Caki2 (cell line): ENCODE data around the gene CALD1. TPM values are rescaled to one million over a fixed set of nuclear protein-coding genes. Genes with fewer than 3 reads are reported as not detected.

ENCODE experiments used
- DNase-seq: peaks from one replicate; pipeline ENCODE4 v3.0.0-alpha.2; 2015; ENCODE audit warnings: low read depth
- in situ Hi-C: cut with HindIII; loops from 2 replicates; pipeline ENCODE4 v1.10.0; 2016; ENCODE audit warnings: low sequenced_read_pairs, low pct_unique_long_range_greater_than_20kb, mixed read lengths
- total RNA-seq: library from RNA; depleted of rRNA; stranded (reverse); fragments of >200 nt; shearing (Covaris generic); gene quantifications from 2 replicates; pipeline ENCODE4 v1.2.3, GENCODE V29; 2014; ENCODE audit warnings: low replicate concordance; rRNA removed

The CALD1 gene
- 10.2 and 11.1 TPM in 2 replicates for total RNA-seq

DNA sequence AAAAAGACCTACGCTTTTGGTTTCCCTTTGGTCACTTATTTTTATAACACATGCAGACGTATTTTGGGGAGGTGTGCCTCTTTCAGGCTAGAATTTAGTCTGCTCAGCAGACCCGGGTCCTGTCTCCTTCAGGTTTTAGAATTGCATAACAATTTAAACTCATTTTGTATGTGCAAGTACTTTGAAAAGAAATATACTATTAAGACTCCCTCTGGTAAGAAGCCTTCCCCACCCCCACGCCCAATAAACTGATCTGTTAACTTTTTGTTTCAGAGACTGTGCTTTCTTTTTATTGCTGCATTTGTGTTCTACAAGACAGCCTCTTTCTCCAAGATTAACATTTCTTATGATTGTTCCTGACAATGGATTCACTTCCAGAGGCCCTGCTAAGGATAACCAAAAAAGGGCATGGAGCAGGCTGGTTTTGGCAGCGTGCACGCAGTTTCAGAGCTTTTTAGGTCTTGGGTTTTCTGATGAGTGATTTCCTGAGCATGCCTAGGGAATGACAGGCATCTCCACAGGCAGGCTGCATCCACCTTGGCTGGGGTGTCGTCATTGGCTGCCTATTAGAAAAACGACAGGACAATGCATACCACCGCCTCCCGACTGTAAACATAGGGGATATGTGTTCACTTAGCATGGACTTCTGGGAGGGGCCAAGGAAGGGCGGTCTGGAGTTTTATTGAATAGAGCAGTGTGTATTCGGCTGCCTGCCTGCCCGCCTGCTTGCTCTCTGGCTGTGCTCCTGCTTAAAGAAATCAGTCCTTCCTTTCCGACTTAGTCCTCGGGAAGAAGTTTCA, at the start of gene CALD1:
Gene CALD1, plus strand, starts transcription at position 694 of the 800 bp plus-strand sequence. CDS start 88,100 bp downstream, outside the sequence.
- DNase-seq = peak; percentile 62
- in situ Hi-C loops = no loop called here

DNA sequence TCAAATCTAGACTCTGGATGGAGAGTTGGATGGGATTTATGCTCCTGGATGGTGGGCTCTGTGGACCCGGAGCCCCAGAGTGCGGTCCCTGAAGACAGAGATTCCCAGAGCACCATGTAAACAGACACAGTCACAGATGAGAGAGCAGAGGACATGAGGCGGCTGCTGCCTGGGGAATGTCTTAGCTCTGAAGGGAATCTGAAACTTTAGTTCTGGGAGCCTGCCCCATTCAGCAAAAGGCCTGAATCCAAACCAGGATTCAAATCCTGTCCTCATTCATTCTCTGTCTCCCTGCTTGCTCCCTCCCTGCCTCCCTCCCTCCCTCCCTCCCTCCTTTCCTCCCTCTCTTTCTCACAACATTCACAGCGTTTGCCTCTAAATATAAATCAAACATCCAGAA, 49.5 kb upstream of the CALD1 start:
- in situ Hi-C loops = no loop called here

GRCh38 chr7:134730411-134730829, 49.0 kb upstream of the CALD1 start:
- DNase-seq = no peak
- in situ Hi-C loops = no loop called here

More for the DNA sequence above, 49.5 kb upstream of the CALD1 start:
- DNase-seq = no peak

GRCh38 chr7:134731616-134732015, 47.8 kb upstream of the CALD1 start:
- no peak for DNase-seq
- in situ Hi-C loops = no loop called here

DNA sequence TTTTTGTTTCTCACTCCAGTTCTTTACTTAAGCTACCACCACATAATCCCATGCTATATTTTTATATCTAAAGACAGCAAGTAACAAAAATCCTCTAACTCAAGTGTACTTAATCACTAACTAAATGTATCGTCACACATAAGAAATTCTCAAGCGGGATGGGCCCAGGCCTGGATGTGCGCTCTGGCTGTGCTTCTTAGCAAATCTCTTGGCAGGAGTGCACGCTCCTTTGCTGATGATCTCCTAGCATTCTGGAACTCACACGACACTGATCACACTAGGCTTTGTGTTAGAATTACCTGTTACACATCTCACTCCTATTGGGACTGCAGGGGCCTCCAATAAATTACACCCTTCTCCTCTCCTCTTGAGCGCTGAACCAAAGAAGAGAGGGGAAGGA, 46.7 kb upstream of the CALD1 start:
- in situ Hi-C loops = no loop called here

GRCh38 chr7:134736381-134736780, 43.1 kb upstream of the CALD1 start:
- DNase-seq = no peak
- in situ Hi-C loops = no loop called here

More for the DNA sequence above, 46.7 kb upstream of the CALD1 start:
- no peak for DNase-seq

DNA sequence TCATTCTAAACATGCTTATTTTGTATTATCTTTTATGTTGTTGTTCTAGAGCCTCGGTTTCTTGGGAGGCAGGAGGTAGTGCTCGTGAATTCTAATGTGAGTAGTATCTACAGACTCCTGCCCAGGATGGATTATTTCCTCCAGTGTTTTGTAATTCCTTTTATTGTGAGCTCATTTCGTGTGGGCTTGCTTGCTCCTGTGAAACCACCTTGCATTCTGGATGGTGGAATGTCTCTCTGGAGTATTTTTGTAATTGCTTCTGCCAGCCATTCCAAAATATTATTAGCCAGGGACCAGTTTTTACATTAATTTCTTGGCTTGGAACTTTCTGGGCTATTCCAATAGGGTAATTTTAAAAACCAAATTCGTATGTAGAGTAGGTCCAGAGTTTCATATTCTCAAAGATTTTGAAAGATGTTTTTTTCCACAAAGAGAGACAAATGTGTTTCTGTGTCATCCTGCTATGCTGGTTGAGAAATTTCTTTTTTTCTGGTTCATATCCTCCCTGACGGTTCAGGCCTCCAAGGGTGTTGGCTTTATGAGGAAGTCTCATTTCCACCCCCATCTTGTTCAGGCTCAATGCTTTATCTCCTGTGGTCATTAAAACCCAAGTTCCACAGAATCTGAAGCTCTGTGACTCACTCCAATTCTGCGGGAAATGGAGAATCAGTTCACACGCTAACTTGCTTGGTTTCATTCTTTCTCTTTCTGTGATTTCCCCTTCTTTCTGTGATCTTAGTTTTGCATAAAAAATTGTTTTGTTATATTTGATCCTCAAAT, 41.7 kb upstream of the CALD1 start:
- no peak for DNase-seq
- in situ Hi-C loops = no loop called here

- DNase-seq = no peak
- in situ Hi-C loops = no loop called here
Measured at GRCh38 chr7:134739362-134739761, 40.1 kb upstream of the CALD1 start.

DNA sequence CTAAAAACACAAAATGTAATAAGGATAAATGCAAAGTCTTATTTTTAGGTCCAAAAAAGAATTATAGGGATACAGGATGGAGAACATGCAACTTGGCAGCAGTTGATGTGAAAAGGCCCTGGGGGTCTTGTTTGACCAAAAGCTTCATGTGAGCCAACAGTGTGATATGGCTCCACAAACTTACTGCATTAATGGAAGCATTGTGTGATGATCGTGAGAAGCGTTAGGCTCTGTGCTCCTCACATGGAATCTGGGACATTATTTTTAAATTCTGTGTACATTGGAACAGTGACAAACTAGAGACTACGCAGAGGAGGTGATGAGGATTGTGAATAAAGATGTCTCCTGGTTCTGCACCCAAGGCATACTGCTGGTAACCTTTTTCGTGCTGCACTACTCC, 39.1 kb upstream of the CALD1 start:
- DNase-seq = no peak
- in situ Hi-C loops = no loop called here

GRCh38 chr7:134741907-134742635, 37.4 kb upstream of the CALD1 start:
- DNase-seq = no peak
- in situ Hi-C loops = no loop called here

DNA sequence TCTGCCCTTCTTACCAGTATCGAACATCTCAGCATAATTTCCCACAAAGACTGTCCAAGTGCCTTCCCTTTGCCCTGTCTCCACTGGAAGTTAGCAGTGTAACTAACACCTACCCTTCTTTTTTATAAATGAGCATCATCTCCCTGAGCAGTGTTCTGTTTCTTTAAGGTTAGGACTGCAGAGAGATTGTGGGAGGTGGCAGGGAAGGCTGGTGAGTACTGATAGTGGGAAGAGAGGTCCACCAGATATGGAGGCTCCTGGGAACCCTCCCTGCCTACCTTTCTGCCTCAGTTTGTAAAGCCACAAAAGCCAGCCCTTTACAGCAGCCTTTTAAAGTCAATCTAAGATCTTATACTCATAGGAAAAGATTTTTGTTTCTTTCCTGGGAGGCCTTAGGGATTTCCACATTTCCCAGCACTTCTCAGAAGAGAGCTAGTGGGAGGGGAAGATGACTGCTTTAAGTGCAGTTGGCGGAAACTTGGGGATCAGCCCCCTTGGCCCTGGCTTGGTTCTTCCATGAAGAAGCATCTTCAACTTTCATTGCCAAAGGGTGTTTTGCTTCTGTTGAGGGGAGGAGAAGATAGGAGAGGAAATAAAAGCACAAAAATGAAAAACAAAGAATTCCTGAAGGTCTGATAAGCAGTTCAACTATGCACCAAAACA, 36.6 kb upstream of the CALD1 start:
- DNase-seq = no peak
- in situ Hi-C loops = no loop called here

- in situ Hi-C loops = no loop called here
- DNase-seq = no peak
Measured at GRCh38 chr7:134744569-134744968, 34.9 kb upstream of the CALD1 start.

- no peak for DNase-seq
- in situ Hi-C loops = no loop called here
Measured at GRCh38 chr7:134747326-134747725, 32.1 kb upstream of the CALD1 start.

DNA sequence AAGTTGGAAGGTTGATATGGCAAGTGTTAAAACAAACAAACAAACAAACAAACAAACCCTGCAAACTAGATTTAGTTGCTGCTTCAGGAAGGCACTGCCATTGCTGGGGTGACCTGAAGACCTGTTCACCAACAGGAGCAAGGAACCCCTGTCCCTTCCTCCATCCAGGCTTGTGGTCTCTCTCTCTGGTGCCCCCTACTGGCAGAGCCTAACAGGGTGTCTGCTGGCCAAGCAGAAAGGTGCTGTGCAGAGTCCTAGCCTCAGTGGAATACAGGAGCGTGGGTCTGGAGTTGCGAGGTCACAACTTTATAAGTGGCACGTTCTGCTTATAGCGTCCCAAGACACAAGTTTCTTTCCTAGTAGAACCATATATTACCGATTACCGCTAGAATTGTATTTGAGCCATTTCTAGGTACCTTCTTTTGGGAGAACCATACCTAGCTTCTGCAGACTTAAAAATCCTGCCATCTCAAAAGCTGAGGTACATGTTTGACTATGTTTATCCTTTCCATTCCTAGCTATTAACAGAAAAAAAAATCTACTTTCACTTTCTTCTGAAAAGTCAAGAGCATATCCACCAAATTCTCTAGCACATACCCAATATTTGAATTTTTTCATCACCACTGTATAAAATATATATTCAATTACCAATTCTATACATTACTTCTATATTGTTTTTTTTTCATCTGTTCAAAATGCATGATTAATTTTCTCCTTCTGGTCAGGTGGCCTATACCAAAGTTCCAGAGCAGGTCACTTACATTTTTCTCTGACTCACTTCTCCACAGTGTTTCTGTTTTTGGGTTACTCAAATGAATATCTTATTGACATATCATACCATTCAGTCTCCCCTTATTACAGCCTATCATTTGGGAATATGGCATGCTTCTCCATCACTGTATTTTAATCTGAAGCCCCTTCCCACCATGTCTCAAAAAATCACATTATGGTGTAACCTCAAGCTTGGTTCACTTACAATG, 29.1 kb upstream of the CALD1 start:
- DNase-seq = peak; percentile 11
- in situ Hi-C loops = no loop called here

DNA sequence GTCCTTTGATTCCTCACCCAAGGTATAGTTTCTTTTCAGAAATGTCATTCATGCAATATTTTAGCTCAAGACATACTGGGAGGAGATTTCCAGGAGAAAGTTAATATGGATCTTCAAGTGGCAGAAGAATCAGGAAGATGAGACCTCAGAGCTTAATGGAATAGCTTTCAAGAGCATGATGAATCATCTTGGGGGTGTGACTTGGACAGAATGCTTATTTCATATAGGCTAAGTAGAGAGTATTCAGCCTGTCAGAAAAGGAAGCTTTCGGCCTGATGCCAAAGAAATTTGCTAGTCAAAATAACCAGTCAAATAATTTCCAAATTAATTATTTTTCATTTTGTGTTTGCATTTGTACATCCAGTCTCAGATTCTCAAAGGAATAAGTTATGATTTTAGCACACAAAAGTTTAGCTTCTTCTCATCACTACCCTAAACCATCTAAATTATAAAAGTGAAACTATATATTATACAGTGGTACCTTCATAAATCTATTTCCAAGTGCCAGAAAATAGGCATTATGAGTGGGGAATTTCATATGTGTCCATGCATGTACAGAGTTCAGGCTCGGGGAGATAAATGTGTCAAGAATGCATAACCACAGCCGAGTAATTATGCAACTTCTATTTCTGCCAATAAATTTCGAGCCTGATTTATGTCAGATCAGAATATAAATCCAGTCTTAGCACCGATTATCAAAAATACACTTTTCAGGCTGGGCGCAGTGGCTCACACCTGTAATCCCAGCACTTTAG, 27.3 kb upstream of the CALD1 start:
- in situ Hi-C loops = no loop called here
- DNase-seq = no peak

DNA sequence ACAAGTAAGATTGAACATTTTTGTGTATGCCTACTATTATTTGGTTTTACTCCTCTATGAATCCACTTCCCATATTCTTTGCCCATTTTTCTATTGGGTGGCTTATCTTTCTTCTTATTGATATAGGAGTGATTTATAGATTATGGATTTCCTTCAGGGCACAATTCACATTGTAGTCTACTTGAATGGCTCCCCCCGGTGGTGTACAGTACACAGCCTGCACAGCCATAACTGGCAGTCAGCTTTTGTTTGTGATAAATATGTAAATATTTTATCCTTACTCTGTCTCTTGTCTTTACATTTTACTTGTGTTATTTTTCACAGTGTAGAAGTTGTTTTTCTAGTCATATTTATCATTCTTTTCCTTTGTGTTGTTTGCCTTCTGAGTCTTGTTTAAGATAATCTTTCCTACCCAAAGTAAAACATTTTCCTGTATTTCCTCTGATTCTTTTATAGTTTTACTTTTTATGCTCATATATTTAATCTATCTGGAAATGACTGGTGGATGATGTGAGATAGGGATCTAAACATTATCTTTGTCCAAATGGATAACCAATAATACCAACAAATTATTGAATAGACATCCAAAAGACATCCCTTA, 23.9 kb upstream of the CALD1 start:
- no peak for DNase-seq

More for the DNA sequence above, 23.9 kb upstream of the CALD1 start:
- in situ Hi-C loops = no loop called here
